ENCODE measurements around the gene SLC46A2. TPM values are rescaled to one million over a fixed set of nuclear protein-coding genes. Genes with fewer than 3 reads are reported as not detected.

The SLC46A2 gene
- total RNA-seq, 1 donor from 2014 or later, result not detected

GRCh38 chr9:112870556-112870955, 20.1 kb downstream of the SLC46A2 start:
- no peak for TF ChIP-seq CTCF (IDR thresholded peaks at IDR 0.05; ENCODE audit: partially characterized antibody, unreplicated experiment)
- no peak for DNase-seq
- Mint-ChIP-seq H3K9me3 (ENCODE audit: unreplicated experiment) (no peaks in the 10 kb centered on the region), H3K4me1 (ENCODE audit: low read depth, unreplicated experiment) (peaks cover 33% of the 10 kb centered on the region), H3K36me3 (ENCODE audit: unreplicated experiment) (no peaks in the 10 kb centered on the region), H3K4me3 (ENCODE audit: unreplicated experiment) (no peak overlapping the region), H3K27ac (ENCODE audit: unreplicated experiment) (no peak overlapping the region), H3K27me3 (ENCODE audit: unreplicated experiment) (no peaks in the 10 kb centered on the region)

- no peaks in the 10 kb centered on the region for H3K27me3 Mint-ChIP-seq (ENCODE audit: unreplicated experiment)
- H3K4me1 Mint-ChIP-seq (ENCODE audit: low read depth, unreplicated experiment), result peaks cover 33% of the 10 kb centered on the region
- no peak overlapping the region for H3K27ac Mint-ChIP-seq (ENCODE audit: unreplicated experiment)
- H3K36me3 Mint-ChIP-seq (ENCODE audit: unreplicated experiment), result no peaks in the 10 kb centered on the region
- DNase-seq, result no peak
- H3K9me3 Mint-ChIP-seq (ENCODE audit: unreplicated experiment), result no peaks in the 10 kb centered on the region
- no peak for TF ChIP-seq CTCF (IDR thresholded peaks at IDR 0.05; ENCODE audit: partially characterized antibody, unreplicated experiment)
- no peak overlapping the region for H3K4me3 Mint-ChIP-seq (ENCODE audit: unreplicated experiment)
Measured at GRCh38 chr9:112869917-112870316, 20.8 kb downstream of the SLC46A2 start.

GRCh38 chr9:112869041-112869529, 21.6 kb downstream of the SLC46A2 start:
- H3K9me3 Mint-ChIP-seq (ENCODE audit: unreplicated experiment), result no peaks in the 10 kb centered on the region
- H3K4me3 Mint-ChIP-seq (ENCODE audit: unreplicated experiment), result peak overlapping the region; percentile 39
- H3K4me1 Mint-ChIP-seq (ENCODE audit: low read depth, unreplicated experiment), result peaks cover 33% of the 10 kb centered on the region
- peak; percentile 34 for DNase-seq
- H3K27me3 Mint-ChIP-seq (ENCODE audit: unreplicated experiment), result no peaks in the 10 kb centered on the region
- peak overlapping the region; percentile 52 for H3K27ac Mint-ChIP-seq (ENCODE audit: unreplicated experiment)
- no peak for TF ChIP-seq CTCF (IDR thresholded peaks at IDR 0.05; ENCODE audit: partially characterized antibody, unreplicated experiment)
- H3K36me3 Mint-ChIP-seq (ENCODE audit: unreplicated experiment), result no peaks in the 10 kb centered on the region

- no peak for TF ChIP-seq CTCF (IDR thresholded peaks at IDR 0.05; ENCODE audit: partially characterized antibody, unreplicated experiment)
- no peak for DNase-seq
- Mint-ChIP-seq H3K4me1 (ENCODE audit: low read depth, unreplicated experiment) (peaks cover 33% of the 10 kb centered on the region), H3K27me3 (ENCODE audit: unreplicated experiment) (peaks cover 2% of the 10 kb centered on the region), H3K27ac (ENCODE audit: unreplicated experiment) (peak overlapping the region; percentile 52), H3K36me3 (ENCODE audit: unreplicated experiment) (no peaks in the 10 kb centered on the region), H3K9me3 (ENCODE audit: unreplicated experiment) (peaks cover 3% of the 10 kb centered on the region), H3K4me3 (ENCODE audit: unreplicated experiment) (no peak overlapping the region)
Measured at GRCh38 chr9:112868461-112868860, 22.2 kb downstream of the SLC46A2 start.

GRCh38 chr9:112867275-112867991, 23.2 kb downstream of the SLC46A2 start:
- Mint-ChIP-seq H3K9me3 (ENCODE audit: unreplicated experiment) (peaks cover 3% of the 10 kb centered on the region), H3K27ac (ENCODE audit: unreplicated experiment) (no peak overlapping the region), H3K4me3 (ENCODE audit: unreplicated experiment) (no peak overlapping the region)

More at GRCh38 chr9:112867275-112867991, 23.2 kb downstream of the SLC46A2 start:
- H3K36me3 Mint-ChIP-seq (ENCODE audit: unreplicated experiment), result no peaks in the 10 kb centered on the region
- H3K4me1 Mint-ChIP-seq (ENCODE audit: low read depth, unreplicated experiment), result peaks cover 33% of the 10 kb centered on the region
- TF ChIP-seq CTCF (IDR thresholded peaks at IDR 0.05; ENCODE audit: partially characterized antibody, unreplicated experiment), result no peak
- peaks cover 2% of the 10 kb centered on the region for H3K27me3 Mint-ChIP-seq (ENCODE audit: unreplicated experiment)
- DNase-seq, result no peak

All from glutamatergic neuron (in vitro differentiated cells).